Left hindlimb (tissue), 1 donor: ENCODE results near the gene CPAMD8.
"Not testable (repeated sequence)": the region's sequence is repeated elsewhere in the genome, so short reads cannot be mapped to it uniquely, and the experiment has no call there.

Experiments
- DNase-seq: peaks from one replicate; pipeline ENCODE4 v3.0.0-alpha.2; 2018

Gene CPAMD8

GRCh38 chr19:16996838-16997490 lies 29.6 kb downstream of the CPAMD8 start:
- DNase-seq: not testable (repeated sequence)

- no peak for DNase-seq
Measured at GRCh38 chr19:16988661-16989060, 37.9 kb downstream of the CPAMD8 start.

GRCh38 chr19:16985403-16985802 lies 41.2 kb downstream of the CPAMD8 start:
- DNase-seq: no peak

DNA sequence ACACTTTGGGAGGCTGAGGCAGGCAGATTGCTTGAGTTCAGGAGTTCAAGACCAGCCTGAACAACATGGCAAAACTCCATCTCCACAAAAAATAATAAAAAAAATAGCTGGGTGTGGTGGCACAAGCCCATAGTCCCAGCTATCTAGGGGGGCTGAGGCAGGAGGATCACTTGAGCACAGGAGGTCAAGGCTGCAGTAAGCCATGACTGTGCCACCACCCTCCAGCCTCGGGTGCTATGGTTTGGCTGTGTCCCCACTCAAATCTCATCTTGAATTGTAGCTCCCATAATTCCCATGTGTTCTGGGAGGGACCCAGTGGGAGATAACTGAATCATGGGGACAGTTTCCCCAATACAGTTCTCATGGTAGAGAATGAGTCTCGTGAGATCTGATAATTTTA lies 44.0 kb downstream of the CPAMD8 start:
- not testable (repeated sequence) for DNase-seq

GRCh38 chr19:16978839-16979802 lies 47.5 kb downstream of the CPAMD8 start:
- no peak for DNase-seq

- no peak for DNase-seq
Measured at GRCh38 chr19:16978156-16978555, 48.5 kb downstream of the CPAMD8 start.

GRCh38 chr19:16977306-16977705 lies 49.3 kb downstream of the CPAMD8 start:
- DNase-seq: no peak

DNA sequence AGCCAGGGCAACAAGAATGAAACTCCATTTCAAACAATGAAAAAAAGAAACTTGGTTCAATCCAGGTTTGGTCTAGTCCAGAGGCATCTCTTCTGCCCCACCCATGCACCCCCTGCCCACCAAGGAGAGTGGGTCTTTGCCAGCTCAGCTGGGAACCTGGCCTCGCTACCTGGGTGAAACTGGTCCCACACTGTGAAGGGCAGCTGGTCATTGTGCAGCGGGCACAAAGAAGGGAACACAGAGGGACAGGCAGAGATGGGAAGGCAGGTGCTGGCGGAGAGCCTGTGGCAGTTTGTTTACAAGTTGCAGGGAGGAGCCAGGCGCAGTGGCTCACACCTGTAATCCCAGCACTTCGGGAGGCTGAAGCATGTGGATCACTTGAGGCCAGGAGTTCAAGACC lies 50.2 kb downstream of the CPAMD8 start:
- no peak for DNase-seq

DNA sequence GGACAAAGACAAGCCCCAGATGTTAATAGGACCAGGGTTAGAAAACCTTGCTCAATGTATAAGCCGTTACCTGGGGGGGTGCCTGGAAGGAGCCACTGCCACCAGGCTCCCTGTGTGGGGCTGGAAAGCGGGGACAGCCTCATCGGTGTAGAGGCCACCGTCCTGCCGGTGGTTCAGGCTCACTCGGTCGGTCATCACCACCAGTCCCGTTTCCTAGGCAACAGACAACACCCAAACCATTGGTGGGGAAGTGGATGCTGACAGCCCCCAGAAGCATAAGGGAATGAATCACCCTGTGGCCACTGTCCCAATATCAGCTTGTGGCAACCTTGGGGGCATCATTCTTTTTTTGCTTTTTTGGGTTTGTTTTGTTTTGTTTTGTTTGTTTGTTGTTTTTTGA lies 55.8 kb downstream of the CPAMD8 start:
- DNase-seq: no peak

DNA sequence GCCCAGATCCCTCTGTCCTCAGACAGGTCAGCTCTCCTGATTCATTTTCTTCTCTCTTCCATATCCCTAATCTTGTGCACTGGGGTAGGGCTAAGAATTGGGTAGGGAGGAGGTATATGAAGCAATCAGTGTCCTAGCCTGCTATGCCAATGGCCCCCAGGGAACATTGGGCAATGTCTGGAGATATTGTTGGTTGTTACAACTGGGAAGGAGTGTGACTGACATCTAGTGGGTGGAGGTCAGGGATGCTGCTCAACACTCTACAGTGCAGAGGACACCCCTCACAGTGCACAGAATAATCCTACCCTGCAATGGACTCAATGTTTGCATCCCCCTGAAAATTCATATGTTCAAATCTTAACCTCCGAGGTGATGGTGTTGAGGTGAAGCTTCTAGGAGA lies 57.5 kb downstream of the CPAMD8 start:
- DNase-seq: no peak

GRCh38 chr19:16960996-16961822 lies 65.4 kb downstream of the CPAMD8 start:
- DNase-seq: not testable (repeated sequence)

DNA sequence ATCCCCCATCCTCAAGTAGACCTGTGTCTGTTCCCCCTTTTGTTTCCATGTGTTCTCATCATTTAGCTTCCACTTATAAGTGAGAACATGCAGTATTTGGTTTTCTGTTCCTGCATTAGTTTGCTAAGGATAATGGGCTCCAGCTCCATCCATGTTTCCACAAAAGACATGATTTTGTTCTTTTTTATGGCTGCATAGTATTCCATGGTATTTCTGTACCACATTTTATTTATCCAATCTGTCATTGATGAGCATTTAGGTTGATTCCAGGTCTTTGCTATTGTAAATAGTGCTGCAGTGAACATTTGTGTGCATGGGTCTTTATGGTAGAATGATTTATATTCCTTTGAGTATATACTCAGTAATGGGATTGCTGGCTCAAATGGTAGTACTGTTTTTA lies 68.3 kb downstream of the CPAMD8 start:
- not testable (repeated sequence) for DNase-seq

DNA sequence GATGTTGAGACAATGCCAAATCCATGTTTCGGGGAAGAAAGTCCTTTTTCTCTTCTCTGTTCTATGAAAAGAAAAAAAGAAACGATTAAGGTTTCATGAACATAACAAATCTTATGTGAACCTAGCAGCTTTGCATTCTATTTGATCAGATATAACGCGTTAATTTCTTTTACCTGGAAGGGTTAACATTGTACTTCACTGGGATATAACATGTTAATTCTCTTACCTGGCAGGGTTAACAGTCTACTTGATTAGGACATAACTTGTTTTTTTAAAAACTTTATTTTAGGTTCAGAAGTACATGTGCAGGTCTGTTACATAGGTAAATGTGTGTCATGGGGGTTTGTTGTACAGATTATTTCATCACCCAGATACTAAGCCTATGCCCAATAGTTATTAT lies 68.8 kb downstream of the CPAMD8 start:
- no peak for DNase-seq

GRCh38 chr19:16957151-16957701 lies 69.4 kb downstream of the CPAMD8 start:
- no peak for DNase-seq

GRCh38 chr19:16955161-16955560 lies 71.4 kb downstream of the CPAMD8 start:
- no peak for DNase-seq

GRCh38 chr19:16952046-16952445 lies 74.6 kb downstream of the CPAMD8 start:
- no peak for DNase-seq

- no peak for DNase-seq
Measured at GRCh38 chr19:16951529-16951928, 75.1 kb downstream of the CPAMD8 start.

DNA sequence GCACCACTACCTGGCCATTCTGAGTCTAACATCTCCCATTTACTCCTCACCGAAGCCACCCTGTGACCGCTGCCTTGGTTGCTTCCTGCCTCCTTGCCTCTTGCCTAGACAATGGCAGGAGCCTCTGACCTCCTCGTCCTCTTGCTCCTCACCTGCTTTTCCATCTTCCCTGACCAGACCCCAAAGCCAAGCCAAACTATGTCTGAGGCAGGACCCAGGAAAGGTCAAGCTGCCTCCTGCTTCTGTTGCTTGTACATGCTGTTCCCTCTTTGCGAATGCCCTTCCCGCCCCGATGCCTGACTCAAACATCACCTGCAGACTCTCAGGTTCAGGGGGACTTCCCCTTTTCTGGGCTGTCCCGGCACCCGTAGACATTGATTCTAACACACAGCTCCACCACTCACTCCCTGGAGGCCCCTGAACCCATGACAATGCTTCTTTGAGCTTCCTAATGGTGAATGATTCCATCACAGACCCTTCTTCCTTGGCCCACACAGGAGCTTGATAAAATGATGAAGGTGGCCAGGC lies 77.0 kb downstream of the CPAMD8 start:
- no peak for DNase-seq

- DNase-seq: no peak
Measured at GRCh38 chr19:16946951-16947940, 79.4 kb downstream of the CPAMD8 start.

DNA sequence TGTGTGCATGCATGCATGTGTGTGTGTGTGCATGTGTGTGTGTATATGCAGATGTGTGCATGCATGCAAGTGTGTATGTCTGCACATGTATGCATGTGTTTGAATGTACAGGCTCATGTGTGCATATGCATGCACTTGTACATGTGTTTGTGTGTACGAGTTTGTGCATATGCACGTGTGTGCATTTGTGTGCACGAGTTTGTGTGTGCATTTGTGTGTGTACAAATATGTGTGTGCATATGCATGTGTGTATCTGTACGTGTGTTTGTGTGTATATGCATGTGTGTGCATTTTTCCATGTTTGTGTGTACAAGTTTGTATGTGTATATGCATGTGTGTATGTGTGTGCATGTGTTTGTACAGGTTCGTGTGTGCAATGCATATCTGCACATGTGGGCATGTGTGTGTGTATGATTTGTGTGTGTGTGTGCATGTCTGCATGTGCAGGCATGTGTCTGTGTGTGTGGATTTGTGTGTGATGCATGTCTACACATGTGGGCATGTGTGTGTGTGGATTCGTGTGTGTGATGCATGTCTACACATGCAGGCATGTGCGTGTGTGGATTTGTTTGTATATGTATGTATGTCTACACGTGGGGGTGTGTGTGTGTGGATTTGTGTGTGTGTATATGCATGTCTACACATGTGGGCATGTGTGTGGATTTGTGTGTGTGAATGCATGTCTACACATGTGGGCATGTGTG lies 80.7 kb downstream of the CPAMD8 start:
- no peak for DNase-seq

DNA sequence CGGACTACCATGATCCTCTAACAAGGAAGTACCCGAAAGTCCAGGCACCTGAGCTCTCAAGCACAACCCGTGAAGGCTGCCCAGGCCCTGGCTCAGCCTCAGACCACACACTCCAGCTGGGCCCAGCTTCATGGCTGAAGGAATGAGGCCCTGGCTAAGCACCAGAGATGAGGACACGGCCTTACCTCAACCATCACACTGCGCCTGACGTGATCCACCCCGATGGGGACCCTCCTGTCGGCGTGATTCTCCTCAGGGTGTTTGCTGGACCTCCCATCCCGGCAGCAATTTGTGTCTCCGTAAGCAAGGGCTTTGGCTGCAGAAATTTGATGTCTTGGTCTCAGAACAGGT lies 81.3 kb downstream of the CPAMD8 start:
- no peak for DNase-seq
